ENCODE data around the gene DYRK3. TPM values are rescaled to one million over a fixed set of nuclear protein-coding genes. Genes with fewer than 3 reads are reported as not detected.
A peak's percentile ranks its signal among the peaks of the same experiment; 100 is the strongest.

Gene DYRK3
- total RNA-seq, 1 donor: 27.7 TPM

GRCh38 chr1:206664740-206665139, 29.4 kb downstream of the DYRK3 start:
- H3K4me3 ChIP-seq (ENCODE audit: low read depth, low read length): no peak overlapping the region

GRCh38 chr1:206666031-206666561, 30.8 kb downstream of the DYRK3 start:
- no peak for TF ChIP-seq CTCF (IDR thresholded peaks at IDR 0.05; ENCODE audit: insufficient read depth, low read length)
- no peak overlapping the region for H3K4me3 ChIP-seq (ENCODE audit: low read depth, low read length)
- DNase-seq (ENCODE audit: low read depth): no peak

More at GRCh38 chr1:206664740-206665139, 29.4 kb downstream of the DYRK3 start:
- DNase-seq (ENCODE audit: low read depth): no peak
- no peak for TF ChIP-seq CTCF (IDR thresholded peaks at IDR 0.05; ENCODE audit: insufficient read depth, low read length)

GRCh38 chr1:206666954-206667665, 31.8 kb downstream of the DYRK3 start:
- TF ChIP-seq CTCF (IDR thresholded peaks at IDR 0.05; ENCODE audit: insufficient read depth, low read length): no peak
- no peak for DNase-seq (ENCODE audit: low read depth)
- no peak overlapping the region for H3K4me3 ChIP-seq (ENCODE audit: low read depth, low read length)

GRCh38 chr1:206668351-206668750, 33.0 kb downstream of the DYRK3 start:
- H3K4me3 ChIP-seq (ENCODE audit: low read depth, low read length): no peak overlapping the region
- no peak for DNase-seq (ENCODE audit: low read depth)
- TF ChIP-seq CTCF (IDR thresholded peaks at IDR 0.05; ENCODE audit: insufficient read depth, low read length): no peak

- TF ChIP-seq CTCF (IDR thresholded peaks at IDR 0.05; ENCODE audit: insufficient read depth, low read length): no peak
- no peak overlapping the region for H3K4me3 ChIP-seq (ENCODE audit: low read depth, low read length)
- DNase-seq (ENCODE audit: low read depth): no peak
These were observed 33.6 kb downstream of the DYRK3 start for GRCh38 chr1:206668874-206669410.

- no peak for TF ChIP-seq CTCF (IDR thresholded peaks at IDR 0.05; ENCODE audit: insufficient read depth, low read length)
- H3K4me3 ChIP-seq (ENCODE audit: low read depth, low read length): no peak overlapping the region
- peak; percentile 33 for DNase-seq (ENCODE audit: low read depth)
These were observed 36.8 kb downstream of the DYRK3 start for GRCh38 chr1:206672011-206672688.
